ENCODE data around the gene LCN6. TPM values are rescaled to one million over a fixed set of nuclear protein-coding genes. Genes with fewer than 3 reads are reported as not detected.

LCN6 gene
- total and polyA plus RNA-seq, 7 donors, result 0.44 to 15.0 (median 10.7) TPM

GRCh38 chr9:136701668-136702053, 46.7 kb downstream of the LCN6 start:
- H3K4me3 ChIP-seq, result no peak overlapping the region
- H3K36me3 ChIP-seq (ENCODE audit: insufficient read depth in 1 of 2, low read depth in 1 of 2), result no peaks in the 10 kb centered on the region
- no peak for ATAC-seq
- intact Hi-C loops (cut with DNase I), result no loop called here
- H3K27me3 ChIP-seq (ENCODE audit: insufficient read depth in 3 of 3, low read length in 2 of 3), result peaks cover 0 to 37% (median 7%) of the 10 kb centered on the region in 3 donors
- TF ChIP-seq CTCF (IDR thresholded peaks at IDR 0.05), result no peak
- 55 to 63% (median 57%) methylated on average over 10 of the region's 10 CpGs for WGBS, 3 donors
- H3K4me1 ChIP-seq, result no peaks in the 10 kb centered on the region
- no peak overlapping the region for H3K27ac ChIP-seq
- no peaks in the 10 kb centered on the region for H3K9me3 ChIP-seq
- no peak for DNase-seq

GRCh38 chr9:136700959-136701667, 47.2 kb downstream of the LCN6 start:
- no peak for DNase-seq
- Histone ChIP-seq H3K4me3 (no peak overlapping the region), H3K9me3 (no peaks in the 10 kb centered on the region), H3K27me3 (ENCODE audit: insufficient read depth in 3 of 3, low read length in 2 of 3) (peaks cover 0 to 40% (median 7%) of the 10 kb centered on the region in 3 donors), H3K27ac (no peak overlapping the region), H3K36me3 (ENCODE audit: insufficient read depth in 1 of 2, low read depth in 1 of 2) (no peaks in the 10 kb centered on the region), H3K4me1 (no peaks in the 10 kb centered on the region)
- 28 to 32% (median 29%) methylated on average over 38 of the region's 38 CpGs for WGBS, 3 donors
- no peak for TF ChIP-seq CTCF (IDR thresholded peaks at IDR 0.05)
- intact Hi-C loops (cut with DNase I), result no loop called here
- ATAC-seq, result peak in 1 of 4 donors; percentile 20

GRCh38 chr9:136700304-136700703, 48.0 kb downstream of the LCN6 start:
- Histone ChIP-seq H3K27me3 (ENCODE audit: insufficient read depth in 3 of 3, low read length in 2 of 3) (peaks cover 0 to 41% (median 7%) of the 10 kb centered on the region in 3 donors), H3K4me3 (no peak overlapping the region), H3K36me3 (ENCODE audit: insufficient read depth in 1 of 2, low read depth in 1 of 2) (no peaks in the 10 kb centered on the region), H3K4me1 (no peaks in the 10 kb centered on the region), H3K27ac (no peak overlapping the region), H3K9me3 (no peaks in the 10 kb centered on the region)
- DNase-seq (no peak), ATAC-seq (no peak)
- no peak for TF ChIP-seq CTCF (IDR thresholded peaks at IDR 0.05)
- WGBS, 3 donors, result 54 to 60% (median 56%) methylated on average over 13 of the region's 13 CpGs
- intact Hi-C loops (cut with DNase I), result no loop called here

GRCh38 chr9:136698635-136699246, 49.6 kb downstream of the LCN6 start:
- no peak for ATAC-seq
- WGBS, 3 donors, result 83 to 90% (median 87%) methylated on average over 10 of the region's 11 CpGs
- H3K36me3 ChIP-seq (ENCODE audit: insufficient read depth in 1 of 2, low read depth in 1 of 2), result no peaks in the 10 kb centered on the region
- TF ChIP-seq CTCF (IDR thresholded peaks at IDR 0.05), result no peak
- DNase-seq, result no peak
- peaks cover 6% of the 10 kb centered on the region for H3K4me1 ChIP-seq
- peaks cover 0 to 41% (median 7%) of the 10 kb centered on the region in 3 donors for H3K27me3 ChIP-seq (ENCODE audit: insufficient read depth in 3 of 3, low read length in 2 of 3)
- H3K4me3 ChIP-seq, result no peak overlapping the region
- intact Hi-C loops (cut with DNase I), result no loop called here
- H3K27ac ChIP-seq, result no peak overlapping the region
- H3K9me3 ChIP-seq, result no peaks in the 10 kb centered on the region

Measured in psoas muscle (tissue), 8 donors.